ENCODE results near the gene SLC10A1. TPM values are rescaled to one million over a fixed set of nuclear protein-coding genes. Genes with fewer than 3 reads are reported as not detected.

The SLC10A1 gene
- total RNA-seq, 1 donor from 2014 or later, result 0.23 TPM

GRCh38 chr14:69808919-69809808, 12.1 kb upstream of the SLC10A1 start:
- no peak for DNase-seq (ENCODE audit: low spot score)

- DNase-seq (ENCODE audit: low spot score), result no peak
These were observed 10.2 kb upstream of the SLC10A1 start for GRCh38 chr14:69807192-69807591.

GRCh38 chr14:69804902-69805301, 7.9 kb upstream of the SLC10A1 start:
- DNase-seq (ENCODE audit: low spot score), result no peak

GRCh38 chr14:69803753-69804152, 6.7 kb upstream of the SLC10A1 start:
- no peak for DNase-seq (ENCODE audit: low spot score)

- DNase-seq (ENCODE audit: low spot score), result no peak
These were observed 1.3 kb upstream of the SLC10A1 start for GRCh38 chr14:69798339-69798735.

GRCh38 chr14:69797573-69798338, 715 bp upstream of the SLC10A1 start:
- no peak for DNase-seq (ENCODE audit: low spot score)

GRCh38 chr14:69795691-69796090, 1.4 kb downstream of the SLC10A1 start:
- no peak for DNase-seq (ENCODE audit: low spot score)

GRCh38 chr14:69794791-69795190, 2.2 kb downstream of the SLC10A1 start:
- no peak for DNase-seq (ENCODE audit: low spot score)

GRCh38 chr14:69792887-69793421, 4.1 kb downstream of the SLC10A1 start:
- no peak for DNase-seq (ENCODE audit: low spot score)

- DNase-seq (ENCODE audit: low spot score), result no peak
These were observed 7.9 kb downstream of the SLC10A1 start for GRCh38 chr14:69789118-69789640.

- no peak for DNase-seq (ENCODE audit: low spot score)
These were observed 10.4 kb downstream of the SLC10A1 start for GRCh38 chr14:69786603-69787002.

- DNase-seq (ENCODE audit: low spot score), result no peak
These were observed 12.1 kb downstream of the SLC10A1 start for GRCh38 chr14:69784942-69785341.

- DNase-seq (ENCODE audit: low spot score), result no peak
These were observed 16.1 kb downstream of the SLC10A1 start for GRCh38 chr14:69780952-69781351.

- no peak for DNase-seq (ENCODE audit: low spot score)
These were observed 16.9 kb downstream of the SLC10A1 start for GRCh38 chr14:69780092-69780491.

- no peak for DNase-seq (ENCODE audit: low spot score)
These were observed 18.0 kb downstream of the SLC10A1 start for GRCh38 chr14:69779088-69779487.

GRCh38 chr14:69776875-69777453, 20.1 kb downstream of the SLC10A1 start:
- DNase-seq (ENCODE audit: low spot score), result no peak

GRCh38 chr14:69775012-69775411, 22.0 kb downstream of the SLC10A1 start:
- no peak for DNase-seq (ENCODE audit: low spot score)

- no peak for DNase-seq (ENCODE audit: low spot score)
These were observed 23.3 kb downstream of the SLC10A1 start for GRCh38 chr14:69773571-69774276.

- DNase-seq (ENCODE audit: low spot score), result no peak
These were observed 24.7 kb downstream of the SLC10A1 start for GRCh38 chr14:69772082-69773017.

GRCh38 chr14:69771136-69771535, 25.9 kb downstream of the SLC10A1 start:
- DNase-seq (ENCODE audit: low spot score), result no peak

Data from ureter (tissue), 1 donor.